GM23338 (cell line): ENCODE results near the gene MAPK12.

Experiments used
- CREB1 ChIP-seq: fragments of 250-450 bp; sonication (Bioruptor Pico); IDR thresholded peaks from 2 replicates; pipeline ENCODE4 v1.5.0; 2020; ENCODE audit warnings: low read depth, mild to moderate bottlenecking, moderate library complexity
- EZH2phosphoT487 ChIP-seq: fragments of 200-600 bp; sonication (generic); IDR thresholded peaks from one replicate; pipeline ENCODE4 v1.8.1; 2018; ENCODE audit warnings: antibody characterized with exemption; ENCODE audit not compliant: unreplicated experiment
- JUNB ChIP-seq: IDR thresholded peaks from one replicate; pipeline ENCODE4 v1.6.1; 2016; ENCODE audit warnings: antibody characterized with exemption; ENCODE audit not compliant: unreplicated experiment
- POLR2AphosphoS5 ChIP-seq: IDR thresholded peaks from 2 replicates; pipeline ENCODE4 v1.6.1; 2016; ENCODE audit warnings: antibody characterized with exemption, low read depth
- ZNF114 ChIP-seq: fragments of 250-450 bp; sonication (Bioruptor Pico); IDR thresholded peaks from 2 replicates; pipeline ENCODE4 v1.5.0; 2020; ENCODE audit warnings: mild to moderate bottlenecking, moderate library complexity
- TF ChIP-seq, protein P1 (sequence below), 2 experiments: fragments of 200-600 bp in 1 of 2; sonication (generic) in 1 of 2; conservative IDR thresholded peaks; 2 replicates each; pipeline versions ENCODE4 v1.5.1 to v1.6.1; 2016 to 2017; ENCODE audit warnings: antibody characterized with exemption in 2 of 2, low read depth in 2 of 2, mild to moderate bottlenecking in 2 of 2, moderate library complexity in 1 of 2

DNA sequence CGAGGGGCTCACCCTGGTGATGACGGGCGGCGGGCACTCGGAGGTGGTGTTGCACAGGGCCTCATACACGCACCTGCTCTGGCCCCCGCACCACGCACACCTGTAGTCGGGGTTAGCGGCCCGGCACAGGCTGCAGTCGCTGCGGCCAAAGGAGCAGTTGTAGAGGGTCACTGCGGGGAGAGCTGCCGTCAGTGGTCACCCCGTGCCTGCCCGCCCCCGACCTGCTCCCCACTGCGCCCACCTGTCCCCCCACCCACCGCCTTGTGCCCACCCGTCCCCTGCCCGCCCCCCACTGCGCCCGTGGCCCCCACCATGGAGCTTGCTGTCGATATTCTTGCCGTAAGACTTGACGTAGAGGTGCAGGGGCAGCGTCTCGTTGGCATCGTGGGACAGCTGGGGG, 22.3 kb upstream of the MAPK12 start:
- TF ChIP-seq, protein P1, sequence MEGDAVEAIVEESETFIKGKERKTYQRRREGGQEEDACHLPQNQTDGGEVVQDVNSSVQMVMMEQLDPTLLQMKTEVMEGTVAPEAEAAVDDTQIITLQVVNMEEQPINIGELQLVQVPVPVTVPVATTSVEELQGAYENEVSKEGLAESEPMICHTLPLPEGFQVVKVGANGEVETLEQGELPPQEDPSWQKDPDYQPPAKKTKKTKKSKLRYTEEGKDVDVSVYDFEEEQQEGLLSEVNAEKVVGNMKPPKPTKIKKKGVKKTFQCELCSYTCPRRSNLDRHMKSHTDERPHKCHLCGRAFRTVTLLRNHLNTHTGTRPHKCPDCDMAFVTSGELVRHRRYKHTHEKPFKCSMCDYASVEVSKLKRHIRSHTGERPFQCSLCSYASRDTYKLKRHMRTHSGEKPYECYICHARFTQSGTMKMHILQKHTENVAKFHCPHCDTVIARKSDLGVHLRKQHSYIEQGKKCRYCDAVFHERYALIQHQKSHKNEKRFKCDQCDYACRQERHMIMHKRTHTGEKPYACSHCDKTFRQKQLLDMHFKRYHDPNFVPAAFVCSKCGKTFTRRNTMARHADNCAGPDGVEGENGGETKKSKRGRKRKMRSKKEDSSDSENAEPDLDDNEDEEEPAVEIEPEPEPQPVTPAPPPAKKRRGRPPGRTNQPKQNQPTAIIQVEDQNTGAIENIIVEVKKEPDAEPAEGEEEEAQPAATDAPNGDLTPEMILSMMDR (conservative IDR thresholded peaks at IDR 0.05; ENCODE audit: low read depth in 2 of 2) = no peak
- TF ChIP-seq JUNB = no peak
- no peak for TF ChIP-seq POLR2AphosphoS5
- no peak for TF ChIP-seq CREB1
- no peak for TF ChIP-seq ZNF114 (CRISPR knock-in tag)
- TF ChIP-seq EZH2phosphoT487 = no peak
